ENCODE data around the gene REC8. TPM values are rescaled to one million over a fixed set of nuclear protein-coding genes. Genes with fewer than 3 reads are reported as not detected.

The REC8 gene
- polyA plus RNA-seq, 1 experiment: 5.5 TPM

DNA sequence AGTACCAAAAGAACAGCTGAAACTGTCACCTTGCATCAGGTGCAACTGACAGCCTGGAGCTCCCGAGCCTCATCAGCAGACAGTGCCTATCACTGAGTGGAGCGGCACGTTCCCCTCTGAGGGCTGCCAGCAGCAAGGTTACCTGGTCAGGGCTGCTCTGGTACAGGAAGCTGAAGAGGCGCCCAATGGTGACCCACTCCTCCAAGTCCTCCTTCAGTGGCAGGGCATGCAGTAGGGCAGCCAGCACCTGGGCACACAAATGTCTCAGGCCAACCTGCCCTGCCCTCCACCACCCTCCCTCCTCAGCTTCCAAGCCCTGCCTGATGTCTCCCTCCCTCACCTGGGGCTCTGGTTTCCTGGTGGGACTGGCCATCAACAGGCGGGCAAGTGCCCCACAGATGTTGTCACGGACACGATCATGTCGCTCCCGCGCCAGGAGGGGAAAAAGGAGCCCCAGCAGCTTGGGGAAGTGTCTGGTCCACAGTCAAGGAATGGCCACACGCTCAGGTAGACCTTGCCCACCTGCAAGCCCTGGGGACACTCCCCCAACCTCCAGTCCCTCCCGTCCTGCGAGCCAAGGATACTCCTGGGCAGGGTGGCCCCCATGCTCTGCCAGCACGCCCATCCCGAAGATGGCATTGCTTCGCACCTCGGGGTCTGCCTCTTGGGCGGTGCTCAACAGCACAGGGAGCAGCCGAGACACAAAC, 9.6 kb downstream of the REC8 start:
- no peak overlapping the region for H3K4me3 ChIP-seq (ENCODE audit: low read depth, low read length)
- no peaks in the 10 kb centered on the region for H3K27me3 ChIP-seq (ENCODE audit: control insufficient read depth, insufficient read depth, low read length)
- peaks cover 60% of the 10 kb centered on the region for H3K36me3 ChIP-seq (ENCODE audit: control insufficient read depth, insufficient read depth, low read length)
- DNase-seq (ENCODE audit: low read depth): no peak
- POLR2A ChIA-PET: interaction anchor here (0.6 kb wide), 1 partner anchor 12 kb away, joined by 3 read pairs; no protein-coding TSS in a partner anchor
- TF ChIP-seq, protein P1, sequence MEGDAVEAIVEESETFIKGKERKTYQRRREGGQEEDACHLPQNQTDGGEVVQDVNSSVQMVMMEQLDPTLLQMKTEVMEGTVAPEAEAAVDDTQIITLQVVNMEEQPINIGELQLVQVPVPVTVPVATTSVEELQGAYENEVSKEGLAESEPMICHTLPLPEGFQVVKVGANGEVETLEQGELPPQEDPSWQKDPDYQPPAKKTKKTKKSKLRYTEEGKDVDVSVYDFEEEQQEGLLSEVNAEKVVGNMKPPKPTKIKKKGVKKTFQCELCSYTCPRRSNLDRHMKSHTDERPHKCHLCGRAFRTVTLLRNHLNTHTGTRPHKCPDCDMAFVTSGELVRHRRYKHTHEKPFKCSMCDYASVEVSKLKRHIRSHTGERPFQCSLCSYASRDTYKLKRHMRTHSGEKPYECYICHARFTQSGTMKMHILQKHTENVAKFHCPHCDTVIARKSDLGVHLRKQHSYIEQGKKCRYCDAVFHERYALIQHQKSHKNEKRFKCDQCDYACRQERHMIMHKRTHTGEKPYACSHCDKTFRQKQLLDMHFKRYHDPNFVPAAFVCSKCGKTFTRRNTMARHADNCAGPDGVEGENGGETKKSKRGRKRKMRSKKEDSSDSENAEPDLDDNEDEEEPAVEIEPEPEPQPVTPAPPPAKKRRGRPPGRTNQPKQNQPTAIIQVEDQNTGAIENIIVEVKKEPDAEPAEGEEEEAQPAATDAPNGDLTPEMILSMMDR (IDR thresholded peaks at IDR 0.05; ENCODE audit: insufficient read depth, low read depth, low read length): no peak
- CTCF ChIA-PET: interaction anchor here (3.1 kb wide), 1 partner anchor 20 kb away, joined by 14 read pairs; the partner anchor contains the start of gene IRF9

DNA sequence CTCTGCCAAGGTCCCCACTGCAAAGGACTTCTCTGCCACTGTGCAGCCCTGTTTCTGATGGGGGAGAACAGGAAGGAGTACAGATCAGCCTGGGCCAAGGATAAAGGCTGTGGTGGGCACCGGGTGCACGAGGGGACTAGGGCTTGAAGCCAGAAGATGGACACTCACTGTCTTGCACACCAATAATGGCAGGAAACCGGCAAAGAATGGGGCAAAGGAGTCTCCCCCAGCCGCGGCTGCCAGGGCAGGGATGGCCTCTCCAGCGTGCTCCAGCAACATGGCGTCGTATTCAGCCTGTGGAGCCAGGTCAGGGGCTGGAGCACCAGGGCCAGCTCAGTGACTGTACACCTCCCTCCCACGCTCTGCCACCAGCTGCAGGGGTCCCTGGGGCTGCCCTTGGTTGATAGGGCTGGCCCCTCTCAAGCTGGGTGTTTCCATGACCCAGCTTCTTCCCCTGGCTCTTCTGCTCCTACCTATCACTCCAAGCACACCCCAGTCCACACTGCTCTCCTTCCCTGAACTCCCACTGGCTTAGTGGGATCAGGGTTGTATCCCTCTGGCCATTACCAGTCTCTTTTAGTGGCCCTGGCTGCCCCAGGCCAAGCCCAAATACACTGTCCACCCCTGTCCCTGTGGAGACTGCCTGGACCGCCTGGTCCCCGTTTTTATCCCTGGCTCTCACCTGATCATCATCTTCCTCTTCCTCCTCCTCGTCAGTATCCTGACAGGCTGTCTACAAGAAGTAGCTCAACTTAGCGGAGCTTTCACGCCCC, 10.4 kb downstream of the REC8 start:
- DNase-seq (ENCODE audit: low read depth): no peak
- Histone ChIP-seq H3K36me3 (ENCODE audit: control insufficient read depth, insufficient read depth, low read length) (peaks cover 59% of the 10 kb centered on the region), H3K27me3 (ENCODE audit: control insufficient read depth, insufficient read depth, low read length) (no peaks in the 10 kb centered on the region), H3K4me3 (ENCODE audit: low read depth, low read length) (no peak overlapping the region)
- CTCF ChIA-PET: no interaction called here
- TF ChIP-seq, protein P1 (IDR thresholded peaks at IDR 0.05; ENCODE audit: insufficient read depth, low read depth, low read length): no peak
- POLR2A ChIA-PET: interaction anchor here (0.6 kb wide), 1 partner anchor 12 kb away, joined by 3 read pairs; no protein-coding TSS in a partner anchor

DNA sequence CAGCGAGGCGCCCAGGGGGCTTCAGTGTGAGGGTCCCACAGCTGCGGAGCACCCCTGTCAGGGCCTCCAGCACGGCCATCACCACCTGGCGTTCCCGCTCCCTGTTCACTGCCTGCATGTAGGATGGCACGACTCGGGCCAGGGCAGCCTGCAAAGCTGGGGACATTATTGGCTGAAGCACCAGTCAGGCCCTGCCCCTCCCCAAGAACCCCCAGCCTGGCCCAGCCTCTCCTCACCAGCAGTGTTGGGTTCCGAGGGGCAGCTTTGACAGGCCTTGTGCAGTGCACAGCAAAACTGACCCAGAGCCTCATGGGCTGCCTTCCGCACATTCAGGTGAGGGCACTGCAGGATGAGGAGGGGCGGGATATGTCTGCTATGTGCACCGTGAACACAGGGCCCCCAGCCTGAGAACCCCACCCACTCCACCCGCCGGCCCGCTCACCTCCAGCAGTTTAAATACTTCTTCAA, 11.2 kb downstream of the REC8 start:
- H3K27me3 ChIP-seq (ENCODE audit: control insufficient read depth, insufficient read depth, low read length): no peaks in the 10 kb centered on the region
- CTCF ChIA-PET: no interaction called here
- H3K4me3 ChIP-seq (ENCODE audit: low read depth, low read length): no peak overlapping the region
- H3K36me3 ChIP-seq (ENCODE audit: control insufficient read depth, insufficient read depth, low read length): peaks cover 55% of the 10 kb centered on the region
- POLR2A ChIA-PET: no interaction called here
- DNase-seq (ENCODE audit: low read depth): no peak
- TF ChIP-seq, protein P1 (IDR thresholded peaks at IDR 0.05; ENCODE audit: insufficient read depth, low read depth, low read length): no peak

DNA sequence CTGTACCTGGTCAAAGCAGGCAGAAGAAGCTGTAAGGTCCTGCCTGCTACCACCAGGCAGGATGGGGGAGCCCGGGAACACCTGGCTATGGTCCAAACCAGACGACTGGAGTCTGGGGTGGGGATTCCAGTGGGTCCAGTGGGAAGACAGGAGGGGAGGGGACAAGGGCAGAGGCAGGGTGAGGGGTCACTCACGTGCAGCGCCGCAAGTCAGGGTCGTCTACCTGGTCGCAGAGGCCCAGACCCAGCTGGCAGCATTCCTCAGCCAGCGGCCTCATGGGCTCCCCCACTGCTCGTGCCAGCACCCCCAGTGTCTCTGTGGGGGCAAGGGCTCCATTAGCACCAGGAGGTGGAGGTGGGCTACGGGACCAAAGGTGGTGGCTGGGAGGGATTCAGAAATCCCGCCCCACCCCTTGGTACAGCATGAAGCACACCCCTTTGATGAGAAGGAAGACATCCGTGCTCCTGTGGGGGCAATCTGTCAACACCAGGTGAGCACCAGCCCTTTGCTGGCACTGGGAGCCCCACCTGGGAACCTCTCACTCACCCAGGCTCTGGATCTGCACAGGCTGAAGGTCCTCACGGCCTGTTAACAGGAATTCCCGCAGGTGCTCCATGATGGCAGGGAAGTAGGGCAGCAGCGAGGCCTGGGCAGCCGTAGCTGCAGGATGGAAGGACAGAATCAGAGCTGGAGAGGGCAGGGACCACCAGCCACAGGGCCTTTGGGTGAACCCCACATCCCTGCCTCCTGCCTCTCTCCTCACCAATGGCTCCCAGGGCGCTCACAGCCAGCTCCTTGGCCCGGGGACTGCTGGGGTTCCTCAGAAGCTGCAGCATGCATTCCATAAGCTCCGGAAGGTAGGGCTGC, 12.5 kb downstream of the REC8 start:
- CTCF ChIA-PET: interaction anchor here (1.6 kb wide), 1 partner anchor 126 kb away, joined by 4 read pairs; no protein-coding TSS in a partner anchor
- H3K36me3 ChIP-seq (ENCODE audit: control insufficient read depth, insufficient read depth, low read length): peaks cover 45% of the 10 kb centered on the region
- no peaks in the 10 kb centered on the region for H3K27me3 ChIP-seq (ENCODE audit: control insufficient read depth, insufficient read depth, low read length)
- no peak for DNase-seq (ENCODE audit: low read depth)
- POLR2A ChIA-PET: no interaction called here
- TF ChIP-seq, protein P1 (IDR thresholded peaks at IDR 0.05; ENCODE audit: insufficient read depth, low read depth, low read length): no peak
- no peak overlapping the region for H3K4me3 ChIP-seq (ENCODE audit: low read depth, low read length)

All from BJ (cell line).